Thymus (tissue), 11 donors: ENCODE data around the gene AKAP13. TPM values are rescaled to one million over a fixed set of nuclear protein-coding genes. Genes with fewer than 3 reads are reported as not detected.

Source experiments
- DNase-seq, 9 donors: peaks; one replicate each; pipeline ENCODE4 v3.0.0-alpha.2; 2013; ENCODE audit warnings: low spot score in 9 of 9, low read depth in 6 of 9, missing footprints in 1 of 9
- H3K27ac ChIP-seq, 2 donors: one replicate each; pipeline ENCODE4 v1.5.1; 2013; ENCODE audit warnings: control low read depth in 1 of 2, low read depth in 1 of 2, low read length in 1 of 2, mild to moderate bottlenecking in 1 of 2, moderate library complexity in 1 of 2
- H3K27me3 ChIP-seq, 2 donors: one replicate each; pipeline ENCODE4 v1.5.1; 2013; ENCODE audit warnings: low read length in 1 of 2; ENCODE audit not compliant: control insufficient read depth in 2 of 2, insufficient read depth in 1 of 2
- H3K36me3 ChIP-seq, 2 donors: one replicate each; pipeline ENCODE4 v1.5.1; 2013; ENCODE audit warnings: low read length in 1 of 2, mild to moderate bottlenecking in 1 of 2, moderate library complexity in 1 of 2; ENCODE audit not compliant: control insufficient read depth in 2 of 2, insufficient read depth in 2 of 2
- H3K4me1 ChIP-seq, 2 donors: one replicate each; pipeline ENCODE4 v1.5.1; 2013; ENCODE audit warnings: low read length in 2 of 2; ENCODE audit not compliant: control insufficient read depth in 2 of 2, insufficient read depth in 2 of 2
- H3K4me3 ChIP-seq, 2 donors: one replicate each; pipeline ENCODE4 v1.5.1; 2013; ENCODE audit warnings: low read length in 2 of 2, control low read depth in 1 of 2, mild to moderate bottlenecking in 1 of 2
- H3K9me3 ChIP-seq, 2 donors: one replicate each; pipeline ENCODE4 v1.5.1; 2013; ENCODE audit warnings: low read length in 1 of 2, mild to moderate bottlenecking in 1 of 2; ENCODE audit not compliant: control insufficient read depth in 2 of 2, insufficient read depth in 1 of 2
- WGBS: extraction: QIAGEN DNeasy Blood & Tissue Kit; methylation state at CpG from one replicate; pipeline ENCODE4 v1.1.7; 2013; 5-methylcytosine and 5-hydroxymethylcytosine counted together
- polyA plus RNA-seq: library from polyadenylated mRNA; stranded (reverse); fragments of 200-250 nt; gene quantifications from one replicate; pipeline ENCODE4 v1.2.3, GENCODE V29; 2013
- total RNA-seq: library from RNA; stranded (reverse); fragments of 120-200 nt; gene quantifications from one replicate; pipeline ENCODE4 v1.2.4, GENCODE V29; 2013
- donor health status: healthy.

Gene AKAP13
- total and polyA plus RNA-seq, 2 donors: 49.8 to 63.8 TPM

DNA sequence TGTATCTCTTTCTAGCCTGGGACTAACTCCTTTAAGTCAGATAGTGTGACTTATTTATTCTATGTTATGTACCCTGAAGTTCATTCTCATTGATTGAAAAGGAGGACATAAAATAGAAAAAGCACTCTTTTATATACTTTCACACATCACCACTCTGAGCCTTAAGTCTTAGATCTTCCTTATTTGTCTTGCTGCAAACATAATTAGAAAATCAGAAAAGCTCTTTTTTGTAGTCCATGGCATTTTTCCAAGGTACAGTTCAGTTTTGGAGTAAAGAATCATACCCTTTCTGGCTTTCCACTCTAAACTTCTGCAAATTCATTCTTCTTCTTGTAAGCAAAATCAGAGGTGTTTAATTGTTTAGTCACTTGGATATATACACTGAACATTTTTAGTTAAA lies 75.5 kb downstream of the AKAP13 start:
- peaks cover 0 to 3% of the 10 kb centered on the region in 2 donors for H3K36me3 ChIP-seq
- no peak for DNase-seq
- H3K27me3 ChIP-seq: no peaks in the 10 kb centered on the region
- H3K9me3 ChIP-seq: no peaks in the 10 kb centered on the region
- H3K4me3 ChIP-seq: no peak overlapping the region
- no peaks in the 10 kb centered on the region for H3K4me1 ChIP-seq
- no peak overlapping the region for H3K27ac ChIP-seq

GRCh38 chr15:85456798-85457197 lies 76.4 kb downstream of the AKAP13 start:
- peaks cover 0 to 3% of the 10 kb centered on the region in 2 donors for H3K36me3 ChIP-seq
- H3K9me3 ChIP-seq: no peaks in the 10 kb centered on the region
- DNase-seq: no peak
- no peak overlapping the region for H3K27ac ChIP-seq
- WGBS: 99% methylated on average over 3 of the region's 3 CpGs
- no peaks in the 10 kb centered on the region for H3K4me1 ChIP-seq
- H3K4me3 ChIP-seq: no peak overlapping the region
- no peaks in the 10 kb centered on the region for H3K27me3 ChIP-seq

DNA sequence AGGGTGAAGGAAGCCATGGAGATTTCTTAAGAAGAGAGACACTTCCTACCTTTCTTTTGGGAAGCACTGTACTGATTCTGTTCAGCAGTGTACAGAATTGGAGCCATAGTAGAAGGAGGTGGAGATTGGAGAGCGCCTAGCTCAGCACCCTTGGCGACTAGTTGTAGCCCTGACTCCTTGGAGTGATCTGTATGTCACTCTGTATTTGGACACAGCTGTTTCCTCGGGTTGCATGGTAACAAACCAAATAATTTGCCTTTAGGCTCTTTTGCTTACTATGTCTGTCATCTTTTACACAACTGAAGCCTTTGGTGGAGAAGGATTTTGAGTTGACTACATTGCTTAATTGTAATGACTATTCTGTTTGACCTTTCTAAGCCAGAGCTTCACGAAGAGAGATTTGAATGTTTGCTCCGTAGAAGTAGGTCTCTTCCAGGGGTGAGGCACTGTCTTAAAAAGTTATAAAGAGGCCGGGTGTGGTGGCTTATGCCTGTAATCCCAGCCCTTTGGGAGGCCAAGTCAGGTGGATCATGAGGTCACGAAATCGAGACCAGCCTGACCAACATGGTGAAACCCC lies 77.1 kb downstream of the AKAP13 start:
- no peak overlapping the region for H3K27ac ChIP-seq
- no peaks in the 10 kb centered on the region for H3K4me1 ChIP-seq
- 95% methylated on average over 8 of the region's 8 CpGs for WGBS
- no peaks in the 10 kb centered on the region for H3K9me3 ChIP-seq
- no peak for DNase-seq
- H3K4me3 ChIP-seq: no peak overlapping the region
- H3K27me3 ChIP-seq: no peaks in the 10 kb centered on the region
- peaks cover 0 to 3% of the 10 kb centered on the region in 2 donors for H3K36me3 ChIP-seq

- DNase-seq: no peak
- Histone ChIP-seq H3K4me1 (peaks cover 4 to 5% of the 10 kb centered on the region in 2 donors), H3K27me3 (no peaks in the 10 kb centered on the region), H3K27ac (no peak overlapping the region), H3K9me3 (no peaks in the 10 kb centered on the region), H3K36me3 (peaks cover 0 to 3% of the 10 kb centered on the region in 2 donors), H3K4me3 (no peak overlapping the region)
- WGBS: 98% methylated on average over 2 of the region's 2 CpGs
Measured at GRCh38 chr15:85458764-85459163, 78.4 kb downstream of the AKAP13 start.

- no peak overlapping the region for H3K27ac ChIP-seq
- no peaks in the 10 kb centered on the region for H3K9me3 ChIP-seq
- no peak for DNase-seq
- no peak overlapping the region for H3K4me3 ChIP-seq
- H3K36me3 ChIP-seq: peaks cover 0 to 3% of the 10 kb centered on the region in 2 donors
- H3K4me1 ChIP-seq: peaks cover 7 to 8% of the 10 kb centered on the region in 2 donors
- no peaks in the 10 kb centered on the region for H3K27me3 ChIP-seq
Measured at GRCh38 chr15:85462029-85462428, 81.6 kb downstream of the AKAP13 start.

- peaks cover 7 to 8% of the 10 kb centered on the region in 2 donors for H3K4me1 ChIP-seq
Measured at GRCh38 chr15:85463276-85463892, 83.0 kb downstream of the AKAP13 start.

DNA sequence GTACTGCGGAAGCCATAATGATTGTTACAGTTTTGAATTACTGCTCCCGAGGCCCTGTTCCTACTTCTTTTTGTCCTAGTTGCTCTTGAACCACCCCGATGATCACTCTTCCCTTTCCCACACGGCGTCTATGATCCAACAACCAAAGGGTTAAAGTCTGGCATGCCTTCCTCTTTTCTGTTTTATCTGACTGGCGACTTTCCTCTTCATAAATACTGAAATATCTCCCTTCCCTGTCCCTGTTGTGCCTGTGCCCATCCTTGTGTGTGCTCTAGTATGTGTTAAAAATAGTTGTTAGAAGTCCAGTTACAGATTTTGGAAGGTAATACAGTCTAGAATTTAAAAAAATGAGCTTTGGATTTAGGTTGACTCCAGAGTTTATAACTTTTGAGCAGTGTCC lies 83.6 kb downstream of the AKAP13 start:
- Histone ChIP-seq H3K36me3 (no peaks in the 10 kb centered on the region), H3K27me3 (no peaks in the 10 kb centered on the region), H3K4me3 (no peak overlapping the region), H3K27ac (peak overlapping the region in 1 of 2 donors; percentile 27), H3K9me3 (no peaks in the 10 kb centered on the region), H3K4me1 (peaks cover 7 to 8% of the 10 kb centered on the region in 2 donors)
- no peak for DNase-seq
- WGBS: 71% methylated on average over 6 of the region's 6 CpGs

More at GRCh38 chr15:85463276-85463892, 83.0 kb downstream of the AKAP13 start:
- DNase-seq: peak in 2 of 9 donors; percentile 26 to 48
- Histone ChIP-seq H3K4me3 (no peak overlapping the region), H3K27ac (peak overlapping the region in 1 of 2 donors; percentile 27), H3K36me3 (no peaks in the 10 kb centered on the region), H3K27me3 (no peaks in the 10 kb centered on the region), H3K9me3 (no peaks in the 10 kb centered on the region)
- WGBS: 78% methylated on average over 4 of the region's 4 CpGs

DNA sequence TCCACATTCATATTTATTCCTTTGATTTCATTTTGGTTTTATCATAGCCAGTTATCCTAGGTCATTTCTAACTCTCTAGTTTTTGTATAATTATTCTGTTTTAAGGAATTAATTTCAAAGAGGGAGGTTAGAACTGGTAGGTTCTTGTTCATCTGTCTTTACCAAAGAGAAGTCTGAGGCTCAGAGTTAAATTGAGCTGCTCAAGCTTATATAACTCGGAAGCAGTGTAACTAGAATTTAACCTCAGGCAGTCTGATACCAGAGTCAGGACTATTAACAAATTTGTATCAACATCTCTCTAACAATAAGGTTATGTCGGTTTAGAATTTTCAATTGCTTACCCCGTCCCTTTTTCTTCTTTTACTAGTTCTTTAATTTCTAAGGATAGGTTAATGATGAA lies 84.1 kb downstream of the AKAP13 start:
- Histone ChIP-seq H3K36me3 (no peaks in the 10 kb centered on the region), H3K27me3 (no peaks in the 10 kb centered on the region), H3K9me3 (no peaks in the 10 kb centered on the region), H3K4me1 (peaks cover 7 to 8% of the 10 kb centered on the region in 2 donors), H3K27ac (no peak overlapping the region), H3K4me3 (no peak overlapping the region)
- no peak for DNase-seq
- 96% methylated on average over 3 of the region's 3 CpGs for whole genome bisulfite sequencing

- H3K27me3 ChIP-seq: no peaks in the 10 kb centered on the region
- WGBS: 93% methylated on average over 8 of the region's 8 CpGs
- H3K4me3 ChIP-seq: no peak overlapping the region
- no peak overlapping the region for H3K27ac ChIP-seq
- DNase-seq: no peak
- peaks cover 13 to 16% of the 10 kb centered on the region in 2 donors for H3K4me1 ChIP-seq
- H3K9me3 ChIP-seq: no peaks in the 10 kb centered on the region
- no peaks in the 10 kb centered on the region for H3K36me3 ChIP-seq
Measured at GRCh38 chr15:85470563-85471271, 90.3 kb downstream of the AKAP13 start.
